Measurements from ENCODE around the gene ARAF. TPM values are rescaled to one million over a fixed set of nuclear protein-coding genes. Genes with fewer than 3 reads are reported as not detected.

ARAF gene
- polyA plus RNA-seq, 3 donors = 49.7 to 105 (median 68.6) TPM

DNA sequence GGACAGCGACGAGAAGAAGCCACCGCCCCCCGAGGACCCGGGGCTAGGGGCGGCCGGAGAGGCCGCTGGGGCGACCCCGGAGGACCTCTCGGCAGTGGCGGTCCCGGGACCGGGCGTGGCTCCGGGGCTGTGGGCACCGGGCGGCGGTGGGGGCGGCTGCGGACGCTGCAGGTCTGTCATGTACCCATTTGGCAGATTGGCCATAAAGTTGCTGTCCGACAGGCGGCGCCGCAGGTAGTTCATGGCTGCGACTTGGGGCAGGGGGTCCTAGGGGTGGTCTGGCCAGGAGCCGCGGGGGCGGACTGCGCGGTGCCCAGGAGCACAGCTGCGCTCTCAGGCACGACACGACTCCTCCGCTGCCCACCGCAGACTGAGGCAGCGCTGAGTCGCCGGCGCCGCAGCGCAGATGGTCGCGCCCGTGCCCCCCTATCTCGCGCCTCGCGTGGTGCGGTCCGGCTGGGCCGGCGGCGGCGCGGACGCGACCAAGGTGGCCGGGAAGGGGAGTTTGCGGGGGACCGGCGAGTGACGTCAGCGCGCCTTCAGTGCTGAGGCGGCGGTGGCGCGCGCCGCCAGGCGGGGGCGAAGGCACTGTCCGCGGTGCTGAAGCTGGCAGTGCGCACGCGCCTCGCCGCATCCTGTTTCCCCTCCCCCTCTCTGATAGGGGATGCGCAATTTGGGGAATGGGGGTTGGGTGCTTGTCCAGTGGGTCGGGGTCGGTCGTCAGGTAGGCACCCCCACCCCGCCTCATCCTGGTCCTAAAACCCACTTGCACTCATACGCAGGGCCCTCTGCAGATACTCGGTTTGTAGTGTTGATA is 58.7 kb downstream of the ARAF start, which contains the start of gene SYN1:
TSS of gene SYN1 (minus strand) at position 372 of the 817 bp plus-strand sequence. CDS start at position 243, 129 bp downstream.
- Mint-ChIP-seq H3K4me1 (peaks cover 18% of the 10 kb centered on the region), H3K27me3 (ENCODE audit: low read depth in 3 of 3) (peaks cover 9 to 21% (median 13%) of the 10 kb centered on the region in 3 donors)
- peaks cover 0 to 4% of the 10 kb centered on the region in 2 donors for H3K27me3 ChIP-seq (ENCODE audit: control insufficient read depth in 2 of 2, insufficient read depth in 2 of 2, low read length in 2 of 2)

DNA sequence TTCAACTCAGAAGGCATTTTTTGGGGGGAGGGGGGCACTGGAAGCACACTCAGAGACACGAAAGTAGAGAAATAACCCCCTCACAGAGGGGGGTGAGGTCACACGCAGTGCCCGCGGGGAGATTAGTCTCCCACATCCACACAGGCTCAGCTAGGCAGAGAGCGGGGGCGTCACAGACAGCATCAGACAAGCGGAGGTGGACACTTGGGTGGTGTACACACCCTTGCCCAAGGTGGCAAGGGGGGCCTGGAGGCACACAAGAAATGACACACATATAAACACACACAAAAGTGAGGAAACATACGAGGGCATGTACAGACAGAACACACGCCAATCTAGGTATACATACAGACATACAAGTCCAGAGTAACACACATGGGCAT is 59.3 kb downstream of the ARAF start:
- Histone ChIP-seq H3K4me1 (ENCODE audit: control insufficient read depth in 1 of 2, insufficient read depth in 2 of 2, low read length in 2 of 2) (peaks cover 19 to 27% of the 10 kb centered on the region in 2 donors), H3K4me3 (replicated peaks in 1 of 3; ENCODE audit: low read depth in 2 of 3, low read length in 3 of 3) (no peak overlapping the region), H3K79me2 (ENCODE audit: insufficient read depth, low read length) (no peaks in the 10 kb centered on the region), H4K20me1 (ENCODE audit: insufficient read depth, low read length) (peaks cover 31% of the 10 kb centered on the region), H3K9me3 (replicated peaks in 1 of 2; ENCODE audit: control insufficient read depth in 1 of 2, insufficient read depth in 1 of 2, low read length in 2 of 2) (no peaks in the 10 kb centered on the region), H3K4me2 (replicated peaks; ENCODE audit: extremely low read depth, low read length, poor library complexity, severe bottlenecking) (no peak overlapping the region), H3K9ac (ENCODE audit: insufficient read depth, low read length, poor library complexity, severe bottlenecking) (no peak overlapping the region), H3K27me3 (ENCODE audit: control insufficient read depth in 2 of 2, insufficient read depth in 2 of 2, low read length in 2 of 2) (peaks cover 0 to 4% of the 10 kb centered on the region in 2 donors), H3K27ac (ENCODE audit: low read depth in 1 of 2, low read length in 2 of 2) (no peak overlapping the region), H3K36me3 (replicated peaks in 1 of 2; ENCODE audit: control insufficient read depth in 1 of 2, insufficient read depth in 2 of 2, low read length in 2 of 2) (peaks cover 8% of the 10 kb centered on the region in 2 donors), H2AFZ (ENCODE audit: insufficient read depth, low read depth, low read length, poor library complexity, severe bottlenecking) (no peak overlapping the region)
- TF ChIP-seq, protein P1, sequence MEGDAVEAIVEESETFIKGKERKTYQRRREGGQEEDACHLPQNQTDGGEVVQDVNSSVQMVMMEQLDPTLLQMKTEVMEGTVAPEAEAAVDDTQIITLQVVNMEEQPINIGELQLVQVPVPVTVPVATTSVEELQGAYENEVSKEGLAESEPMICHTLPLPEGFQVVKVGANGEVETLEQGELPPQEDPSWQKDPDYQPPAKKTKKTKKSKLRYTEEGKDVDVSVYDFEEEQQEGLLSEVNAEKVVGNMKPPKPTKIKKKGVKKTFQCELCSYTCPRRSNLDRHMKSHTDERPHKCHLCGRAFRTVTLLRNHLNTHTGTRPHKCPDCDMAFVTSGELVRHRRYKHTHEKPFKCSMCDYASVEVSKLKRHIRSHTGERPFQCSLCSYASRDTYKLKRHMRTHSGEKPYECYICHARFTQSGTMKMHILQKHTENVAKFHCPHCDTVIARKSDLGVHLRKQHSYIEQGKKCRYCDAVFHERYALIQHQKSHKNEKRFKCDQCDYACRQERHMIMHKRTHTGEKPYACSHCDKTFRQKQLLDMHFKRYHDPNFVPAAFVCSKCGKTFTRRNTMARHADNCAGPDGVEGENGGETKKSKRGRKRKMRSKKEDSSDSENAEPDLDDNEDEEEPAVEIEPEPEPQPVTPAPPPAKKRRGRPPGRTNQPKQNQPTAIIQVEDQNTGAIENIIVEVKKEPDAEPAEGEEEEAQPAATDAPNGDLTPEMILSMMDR (IDR thresholded peaks at IDR 0.05) = no peak
- peaks cover 11% of the 10 kb centered on the region in 2 donors for H3K36me3 Mint-ChIP-seq
- DNase-seq = no peak
- H3K4me1 Mint-ChIP-seq = peaks cover 24% of the 10 kb centered on the region
- no CpG with 5 or more reads among the region's 9 CpGs for WGBS (ENCODE audit: insufficient coverage)
- no peak overlapping the region for H3K4me3 Mint-ChIP-seq
- H3K9me3 Mint-ChIP-seq = peaks cover 0 to 10% (median 2%) of the 10 kb centered on the region in 7 donors
- peaks cover 9 to 21% (median 13%) of the 10 kb centered on the region in 3 donors for H3K27me3 Mint-ChIP-seq (ENCODE audit: low read depth in 3 of 3)
- intact Hi-C loops (cut with micrococcal nuclease) = no loop called here
- H3K27ac Mint-ChIP-seq = no peak overlapping the region

More for the DNA sequence above, 58.7 kb downstream of the ARAF start, which contains the start of gene SYN1:
- intact Hi-C loops (cut with micrococcal nuclease) = loop anchor here in 1 of 2 donors (5.0 kb wide), 1 partner anchor 42 kb away; no protein-coding TSS in a partner anchor
- Histone ChIP-seq H2AFZ (ENCODE audit: insufficient read depth, low read depth, low read length, poor library complexity, severe bottlenecking) (peak within 1 kb of the TSS; percentile 46), H3K9ac (ENCODE audit: insufficient read depth, low read length, poor library complexity, severe bottlenecking) (no peak within 1 kb of the TSS), H3K9me3 (replicated peaks in 1 of 2; ENCODE audit: control insufficient read depth in 1 of 2, insufficient read depth in 1 of 2, low read length in 2 of 2) (no peaks in the 10 kb centered on the region), H3K4me3 (replicated peaks in 1 of 3; ENCODE audit: low read depth in 2 of 3, low read length in 3 of 3) (peak within 1 kb of the TSS in 1 of 3 experiments; percentile 51), H4K20me1 (ENCODE audit: insufficient read depth, low read length) (peaks cover 25% of the 10 kb centered on the region), H3K36me3 (replicated peaks in 1 of 2; ENCODE audit: control insufficient read depth in 1 of 2, insufficient read depth in 2 of 2, low read length in 2 of 2) (peaks cover 2% of the 10 kb centered on the region in 2 donors), H3K79me2 (ENCODE audit: insufficient read depth, low read length) (no peaks in the 10 kb centered on the region), H3K27ac (ENCODE audit: low read depth in 1 of 2, low read length in 2 of 2) (no peak within 1 kb of the TSS), H3K4me2 (replicated peaks; ENCODE audit: extremely low read depth, low read length, poor library complexity, severe bottlenecking) (peak within 1 kb of the TSS; percentile 57), H3K4me1 (ENCODE audit: control insufficient read depth in 1 of 2, insufficient read depth in 2 of 2, low read length in 2 of 2) (peaks cover 13 to 21% of the 10 kb centered on the region in 2 donors)
- Mint-ChIP-seq H3K9me3 (peaks cover 0 to 10% (median 2%) of the 10 kb centered on the region in 7 donors), H3K4me3 (peak within 1 kb of the TSS in 1 of 2 donors; percentile 71), H3K36me3 (peaks cover 5% of the 10 kb centered on the region in 2 donors), H3K27ac (no peak within 1 kb of the TSS)
- TF ChIP-seq, protein P1 (IDR thresholded peaks at IDR 0.05) = no peak
- DNase-seq = peak; percentile 78 to 91 (median 81)
- 4% methylated on average over 40 of the region's 88 CpGs for WGBS (ENCODE audit: insufficient coverage)

Small RNA genes lying within 50 kb of the gene (small RNA-seq; reads per million reads assigned to genes)
- not detected for gene MIR4769 (ENCODE audit: insufficient read length, low read depth)

Other genes starting within 250 kb of the ARAF start
- gene ZNF157, start 190.6 kb upstream of the ARAF start, polyA plus RNA-seq = not detected
- gene ZNF41, start 78.0 kb upstream of the ARAF start, polyA plus RNA-seq = 1 to 10 TPM; 1.8 to 4.3 (median 3.1) TPM
- gene TIMP1, start 21.2 kb downstream of the ARAF start, polyA plus RNA-seq = 100 to 1,000 TPM; 591 to 682 (median 632) TPM
- gene SYN1, start 58.7 kb downstream of the ARAF start, polyA plus RNA-seq = 1 to 10 TPM in 1 of 3 donors, under 1 TPM in 2; 0.11 to 4.0 (median 0.29) TPM
- 100 to 1,000 TPM; 461 to 498 (median 491) TPM for gene CFP, start 68.7 kb downstream of the ARAF start, polyA plus RNA-seq
- 10 to 100 TPM in 2 of 3 donors, 1 to 10 TPM in 1; 9.5 to 11.9 (median 10.7) TPM for gene ELK1, start 89.4 kb downstream of the ARAF start, polyA plus RNA-seq
- 100 to 1,000 TPM; 134 to 213 (median 174) TPM for gene UXT, start 98.0 kb downstream of the ARAF start, polyA plus RNA-seq

Data from CD14-positive monocyte (primary cell).